ENCODE results near the gene ITGA2. TPM values are rescaled to one million over a fixed set of nuclear protein-coding genes. Genes with fewer than 3 reads are reported as not detected.

The ITGA2 gene
- total and polyA plus RNA-seq, 7 donors, result 0.10 to 0.91 (median 0.64) TPM

DNA sequence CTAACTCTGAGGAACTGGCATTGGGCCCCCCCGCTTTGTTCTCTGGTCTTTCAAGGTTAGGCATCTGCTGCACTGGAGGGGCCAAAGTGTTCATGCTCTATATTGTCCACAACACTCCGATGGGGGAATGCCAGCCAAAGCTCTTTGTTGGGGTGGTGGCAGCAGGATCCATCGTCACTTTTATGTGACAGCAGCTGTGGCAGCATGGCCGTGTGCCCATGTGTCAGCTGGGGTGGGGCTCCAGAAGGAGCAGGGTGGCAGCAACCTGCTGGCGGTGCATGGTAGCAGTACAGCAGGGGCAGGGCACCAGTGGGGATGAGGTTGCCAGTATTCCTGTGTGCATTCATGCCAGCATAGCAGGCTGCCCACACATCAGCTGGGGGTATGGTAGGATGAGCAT, 28.2 kb downstream of the ITGA2 start:
- WGBS, 3 donors, result 56 to 66% (median 57%) methylated on average over 5 of the region's 5 CpGs
- DNase-seq (no peak), ATAC-seq (no peak)
- no peak overlapping the region for H3K27ac ChIP-seq
- no peaks in the 10 kb centered on the region for H3K4me1 ChIP-seq
- no peaks in the 10 kb centered on the region for H3K27me3 ChIP-seq (ENCODE audit: insufficient read depth in 3 of 3, low read length in 2 of 3)
- intact Hi-C loops (cut with DNase I), result no loop called here
- TF ChIP-seq, protein P1, sequence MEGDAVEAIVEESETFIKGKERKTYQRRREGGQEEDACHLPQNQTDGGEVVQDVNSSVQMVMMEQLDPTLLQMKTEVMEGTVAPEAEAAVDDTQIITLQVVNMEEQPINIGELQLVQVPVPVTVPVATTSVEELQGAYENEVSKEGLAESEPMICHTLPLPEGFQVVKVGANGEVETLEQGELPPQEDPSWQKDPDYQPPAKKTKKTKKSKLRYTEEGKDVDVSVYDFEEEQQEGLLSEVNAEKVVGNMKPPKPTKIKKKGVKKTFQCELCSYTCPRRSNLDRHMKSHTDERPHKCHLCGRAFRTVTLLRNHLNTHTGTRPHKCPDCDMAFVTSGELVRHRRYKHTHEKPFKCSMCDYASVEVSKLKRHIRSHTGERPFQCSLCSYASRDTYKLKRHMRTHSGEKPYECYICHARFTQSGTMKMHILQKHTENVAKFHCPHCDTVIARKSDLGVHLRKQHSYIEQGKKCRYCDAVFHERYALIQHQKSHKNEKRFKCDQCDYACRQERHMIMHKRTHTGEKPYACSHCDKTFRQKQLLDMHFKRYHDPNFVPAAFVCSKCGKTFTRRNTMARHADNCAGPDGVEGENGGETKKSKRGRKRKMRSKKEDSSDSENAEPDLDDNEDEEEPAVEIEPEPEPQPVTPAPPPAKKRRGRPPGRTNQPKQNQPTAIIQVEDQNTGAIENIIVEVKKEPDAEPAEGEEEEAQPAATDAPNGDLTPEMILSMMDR (IDR thresholded peaks at IDR 0.05), result no peak
- H3K9me3 ChIP-seq, result no peaks in the 10 kb centered on the region
- H3K4me3 ChIP-seq, result no peak overlapping the region
- no peaks in the 10 kb centered on the region for H3K36me3 ChIP-seq (ENCODE audit: insufficient read depth in 1 of 2, low read depth in 1 of 2)

DNA sequence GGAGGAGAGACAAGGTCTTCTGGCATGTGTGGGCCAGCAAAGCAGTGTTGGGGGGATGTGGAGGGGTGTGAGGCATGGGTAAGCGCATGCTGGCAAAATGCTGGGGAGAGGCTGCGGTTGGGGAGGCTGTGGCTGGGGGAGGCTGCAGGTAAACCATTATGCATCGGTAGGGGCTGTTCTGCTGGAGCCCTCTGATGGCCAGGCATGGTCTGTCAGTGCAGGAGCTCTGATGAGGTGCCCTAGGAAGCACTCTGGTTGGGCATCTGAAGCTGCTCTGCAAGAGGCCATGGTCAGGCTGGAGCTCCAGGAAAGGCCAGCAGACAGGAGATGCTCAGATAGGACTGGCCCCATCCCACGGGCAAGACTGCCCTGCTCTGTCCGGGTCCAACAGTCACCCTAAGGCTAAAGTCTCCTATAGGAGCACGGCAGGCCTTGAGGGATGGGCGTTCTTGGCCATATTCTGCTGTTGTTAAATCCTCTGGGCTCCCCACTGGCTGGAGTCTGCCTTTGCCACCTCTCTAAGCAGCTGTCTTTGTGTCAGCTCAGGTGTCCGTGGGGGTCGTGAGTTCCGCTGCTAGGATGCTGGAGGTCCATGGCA, 28.7 kb downstream of the ITGA2 start:
- ATAC-seq (no peak), DNase-seq (no peak)
- TF ChIP-seq, protein P1 (IDR thresholded peaks at IDR 0.05), result no peak
- H3K4me1 ChIP-seq, result no peaks in the 10 kb centered on the region
- H3K4me3 ChIP-seq, result no peak overlapping the region
- no peaks in the 10 kb centered on the region for H3K36me3 ChIP-seq (ENCODE audit: insufficient read depth in 1 of 2, low read depth in 1 of 2)
- intact Hi-C loops (cut with DNase I), result no loop called here
- no peaks in the 10 kb centered on the region for H3K27me3 ChIP-seq (ENCODE audit: insufficient read depth in 3 of 3, low read length in 2 of 3)
- no peak overlapping the region for H3K27ac ChIP-seq
- 92 to 94% (median 94%) methylated on average over 10 of the region's 10 CpGs for WGBS, 3 donors
- no peaks in the 10 kb centered on the region for H3K9me3 ChIP-seq

DNA sequence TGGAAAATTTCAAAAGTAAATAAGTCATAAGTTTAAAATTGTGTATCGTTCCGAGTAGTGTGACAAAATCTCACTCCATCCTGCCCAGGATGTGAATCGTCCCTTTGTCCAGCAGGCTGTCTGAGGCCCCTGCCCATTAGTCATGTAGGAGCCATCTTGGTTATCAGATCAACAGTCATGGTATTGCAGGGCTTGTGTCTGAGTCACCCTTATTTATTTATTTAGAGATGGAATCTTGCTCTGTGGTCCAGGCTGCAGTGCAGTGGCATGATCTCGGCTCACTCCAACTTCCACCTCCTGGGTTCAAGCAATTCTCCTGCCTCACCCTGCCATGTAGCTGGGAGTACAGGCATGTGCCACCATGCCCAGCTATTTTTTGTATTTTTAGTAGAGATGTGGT, 30.2 kb downstream of the ITGA2 start:
- no peak for ATAC-seq
- intact Hi-C loops (cut with DNase I), result no loop called here

DNA sequence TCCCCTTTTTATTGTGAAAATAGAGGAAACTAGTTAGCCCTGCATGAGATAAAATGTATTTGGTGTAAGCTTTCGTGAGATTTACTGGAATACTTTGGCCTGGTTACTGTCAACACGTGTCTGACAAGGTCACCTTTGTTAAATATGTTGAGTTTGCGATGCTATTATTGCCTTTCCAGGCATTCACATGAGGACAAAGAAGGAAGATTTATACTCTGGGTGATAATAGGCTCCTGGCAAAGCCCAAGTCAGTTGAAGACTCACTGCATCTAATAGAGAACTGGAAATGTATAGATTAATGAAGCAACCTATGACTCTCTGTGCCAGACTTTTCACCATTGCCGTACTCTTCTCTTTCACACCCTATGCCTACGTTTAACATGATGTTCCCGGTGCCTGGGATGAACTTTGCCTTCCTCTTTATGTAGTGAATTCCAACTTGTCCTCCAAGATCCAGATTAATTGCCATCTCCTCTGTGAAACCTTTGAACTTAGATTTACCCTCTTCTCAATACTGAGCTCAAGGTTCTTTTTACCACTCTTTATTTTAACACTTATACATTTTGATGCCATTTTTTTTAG, 33.9 kb downstream of the ITGA2 start:
- Histone ChIP-seq H3K27me3 (ENCODE audit: insufficient read depth in 3 of 3, low read length in 2 of 3) (no peaks in the 10 kb centered on the region), H3K36me3 (ENCODE audit: insufficient read depth in 1 of 2, low read depth in 1 of 2) (no peaks in the 10 kb centered on the region), H3K4me1 (no peaks in the 10 kb centered on the region), H3K27ac (no peak overlapping the region), H3K4me3 (no peak overlapping the region), H3K9me3 (no peaks in the 10 kb centered on the region)
- WGBS, 3 donors, result 72 to 81% (median 80%) methylated on average over 6 of the region's 6 CpGs
- no peak for ATAC-seq
- DNase-seq, result no peak
- intact Hi-C loops (cut with DNase I), result no loop called here
- TF ChIP-seq, protein P1 (IDR thresholded peaks at IDR 0.05), result no peak

More for the DNA sequence above, 30.2 kb downstream of the ITGA2 start:
- 89 to 92% (median 91%) methylated on average over 4 of the region's 4 CpGs for WGBS, 3 donors
- Histone ChIP-seq H3K27ac (no peak overlapping the region), H3K4me3 (no peak overlapping the region), H3K27me3 (ENCODE audit: insufficient read depth in 3 of 3, low read length in 2 of 3) (no peaks in the 10 kb centered on the region), H3K36me3 (ENCODE audit: insufficient read depth in 1 of 2, low read depth in 1 of 2) (no peaks in the 10 kb centered on the region), H3K4me1 (no peaks in the 10 kb centered on the region), H3K9me3 (no peaks in the 10 kb centered on the region)
- no peak for DNase-seq
- TF ChIP-seq, protein P1 (IDR thresholded peaks at IDR 0.05), result no peak

DNA sequence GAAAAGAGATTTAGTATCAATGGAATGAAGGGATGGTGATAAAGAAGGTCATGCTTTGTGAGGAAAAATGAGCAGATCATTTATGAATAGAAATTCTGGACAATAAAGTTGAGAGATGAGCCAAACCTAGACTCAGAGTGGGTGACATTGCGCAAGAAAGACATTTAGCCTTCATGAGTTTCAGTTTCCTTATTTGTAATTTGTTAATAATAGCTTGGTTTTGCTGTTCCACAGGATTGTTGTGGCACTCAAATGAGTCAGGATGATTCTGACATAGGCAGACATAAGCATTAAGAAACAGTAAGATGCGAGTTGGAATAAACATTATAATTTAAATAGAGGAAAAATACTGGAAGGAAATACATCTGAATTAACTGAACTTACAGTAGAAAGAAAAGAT, 34.8 kb downstream of the ITGA2 start:
- TF ChIP-seq, protein P1 (IDR thresholded peaks at IDR 0.05), result no peak
- H3K4me3 ChIP-seq, result no peak overlapping the region
- H3K36me3 ChIP-seq (ENCODE audit: insufficient read depth in 1 of 2, low read depth in 1 of 2), result no peaks in the 10 kb centered on the region
- DNase-seq (no peak), ATAC-seq (no peak)
- 66 to 84% (median 69%) methylated on average over 2 of the region's 2 CpGs for WGBS, 3 donors
- no peaks in the 10 kb centered on the region for H3K4me1 ChIP-seq
- intact Hi-C loops (cut with DNase I), result no loop called here
- no peaks in the 10 kb centered on the region for H3K27me3 ChIP-seq (ENCODE audit: insufficient read depth in 3 of 3, low read length in 2 of 3)
- H3K9me3 ChIP-seq, result no peaks in the 10 kb centered on the region
- H3K27ac ChIP-seq, result no peak overlapping the region

Measured in psoas muscle (tissue), 8 donors.